Aorta (tissue), 5 donors: ENCODE data around the gene EGLN1. TPM values are rescaled to one million over a fixed set of nuclear protein-coding genes. Genes with fewer than 3 reads are reported as not detected.

ENCODE experiments used
- ATAC-seq: fragments of 200-7000 bp; cut with Tn5 transposase; one replicate; pipeline ENCODE4 v1.9.1; 2022; ENCODE audit warnings: moderate library complexity; ENCODE audit not compliant: low FRiP score
- DNase-seq, 2 donors: peaks; one replicate each; pipeline ENCODE4 v3.0.0-alpha.2; 2020
- H3K27ac ChIP-seq, 2 donors: one replicate each; pipeline ENCODE4 v1.5.1; 2013; ENCODE audit warnings: low read length in 2 of 2, mild to moderate bottlenecking in 2 of 2, moderate library complexity in 2 of 2, control low read depth in 1 of 2, inconsistent platforms in 1 of 2, low read depth in 1 of 2
- H3K27me3 ChIP-seq, 2 donors: one replicate each; pipeline ENCODE4 v1.6.1; 2013; ENCODE audit warnings: control low read depth in 1 of 2, low read length in 1 of 2, mild to moderate bottlenecking in 1 of 2, moderate library complexity in 1 of 2; ENCODE audit not compliant: insufficient read depth in 2 of 2, control insufficient read depth in 1 of 2
- H3K36me3 ChIP-seq, 2 donors: one replicate each; pipeline ENCODE4 v1.6.1; 2013; ENCODE audit warnings: control low read depth in 1 of 2, low read length in 1 of 2, mild to moderate bottlenecking in 1 of 2; ENCODE audit not compliant: insufficient read depth in 2 of 2, control insufficient read depth in 1 of 2
- H3K4me1 ChIP-seq, 2 donors: one replicate each; pipeline ENCODE4 v1.6.1; 2013; ENCODE audit warnings: low read length in 2 of 2, control low read depth in 1 of 2, mild to moderate bottlenecking in 1 of 2, moderate library complexity in 1 of 2; ENCODE audit not compliant: insufficient read depth in 2 of 2, control insufficient read depth in 1 of 2
- H3K4me3 ChIP-seq, 2 donors: one replicate each; pipeline ENCODE4 v1.5.1; 2013; ENCODE audit warnings: low read length in 2 of 2, control low read depth in 1 of 2, mild to moderate bottlenecking in 1 of 2
- H3K9me3 ChIP-seq: one replicate; pipeline ENCODE4 v1.6.1; 2013; ENCODE audit warnings: mild to moderate bottlenecking, low read length; ENCODE audit not compliant: control insufficient read depth
- WGBS, 2 donors: extraction: QIAGEN DNeasy Blood & Tissue Kit; methylation state at CpG; one replicate each; pipeline ENCODE4 v1.1.7; 2013; 5-methylcytosine and 5-hydroxymethylcytosine counted together
- intact Hi-C, 2 donors: fragments of 100-400 bp; cut with DNase I; formaldehyde crosslinking; loops; one replicate each; pipeline versions ENCODE4 v1.14.2 to v1.15.0; 2022
- polyA plus RNA-seq, 2 donors: library from polyadenylated mRNA; stranded (reverse); fragments of 200-250 nt; gene quantifications; one replicate each; pipeline ENCODE4 v1.2.3, GENCODE V29; 2013
- total RNA-seq, 2 donors: library from RNA; stranded (reverse); fragmentation: NEBNext Ultra II Directional; extraction: Animal tissue kit (Norgen Biotek cat#: 25700); gene quantifications; one replicate each; pipeline ENCODE4 v1.2.1, GENCODE V29; 2021
- donor health status: healthy with polysubstance abuse.
- donor health status: Bipolar disorder and iron deficiency.
- donor health status: DM: no; HTN: no; CAD: no.
- donor health status: DM: no; HTN: no; CAD: no.
- donor health status: DM: yes; HTN: yes; CAD: no.

EGLN1 gene
- total and polyA plus RNA-seq, 4 donors: 11.7 to 50.4 (median 28.1) TPM

- Histone ChIP-seq H3K4me3 (no peak overlapping the region), H3K27ac (no peak overlapping the region), H3K36me3 (no peaks in the 10 kb centered on the region), H3K9me3 (no peaks in the 10 kb centered on the region), H3K4me1 (peaks cover 0 to 4% of the 10 kb centered on the region in 2 donors), H3K27me3 (no peaks in the 10 kb centered on the region)
- 75 to 87% methylated on average over 5 of the region's 5 CpGs for WGBS, 2 donors
- intact Hi-C loops: no loop called here
- ATAC-seq: no peak
- DNase-seq: no peak
These were observed 34.1 kb downstream of the EGLN1 start for GRCh38 chr1:231387770-231388669.

- DNase-seq (no peak), ATAC-seq (no peak)
- no peak overlapping the region for H3K4me3 ChIP-seq
- no peaks in the 10 kb centered on the region for H3K36me3 ChIP-seq
- no peak overlapping the region for H3K27ac ChIP-seq
- peaks cover 0 to 4% of the 10 kb centered on the region in 2 donors for H3K4me1 ChIP-seq
- no peaks in the 10 kb centered on the region for H3K9me3 ChIP-seq
- intact Hi-C loops: no loop called here
- no peaks in the 10 kb centered on the region for H3K27me3 ChIP-seq
These were observed 35.6 kb downstream of the EGLN1 start for GRCh38 chr1:231386466-231386865.

DNA sequence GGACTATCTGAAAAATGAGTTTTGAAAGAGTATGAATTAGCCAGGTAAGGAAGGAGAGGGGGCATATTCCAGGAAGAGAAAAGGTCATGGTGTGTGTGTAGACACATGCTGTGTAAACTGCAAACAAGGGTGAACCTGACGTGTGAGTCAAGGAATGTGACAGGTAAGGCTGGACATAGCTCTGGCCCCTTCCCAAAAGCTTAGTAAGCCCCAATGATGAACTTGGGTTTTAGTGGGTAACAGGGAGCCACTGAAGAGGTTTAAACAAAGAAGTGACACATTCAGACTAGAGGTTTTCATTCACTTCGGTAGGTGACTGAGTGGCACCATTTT lies 36.7 kb downstream of the EGLN1 start:
- Histone ChIP-seq H3K27me3 (no peaks in the 10 kb centered on the region), H3K4me1 (peaks cover 0 to 3% of the 10 kb centered on the region in 2 donors), H3K9me3 (no peaks in the 10 kb centered on the region), H3K36me3 (no peaks in the 10 kb centered on the region), H3K27ac (no peak overlapping the region), H3K4me3 (no peak overlapping the region)
- WGBS, 2 donors: 92 to 95% methylated on average over 2 of the region's 2 CpGs
- DNase-seq: no peak
- no peak for ATAC-seq
- intact Hi-C loops: no loop called here

DNA sequence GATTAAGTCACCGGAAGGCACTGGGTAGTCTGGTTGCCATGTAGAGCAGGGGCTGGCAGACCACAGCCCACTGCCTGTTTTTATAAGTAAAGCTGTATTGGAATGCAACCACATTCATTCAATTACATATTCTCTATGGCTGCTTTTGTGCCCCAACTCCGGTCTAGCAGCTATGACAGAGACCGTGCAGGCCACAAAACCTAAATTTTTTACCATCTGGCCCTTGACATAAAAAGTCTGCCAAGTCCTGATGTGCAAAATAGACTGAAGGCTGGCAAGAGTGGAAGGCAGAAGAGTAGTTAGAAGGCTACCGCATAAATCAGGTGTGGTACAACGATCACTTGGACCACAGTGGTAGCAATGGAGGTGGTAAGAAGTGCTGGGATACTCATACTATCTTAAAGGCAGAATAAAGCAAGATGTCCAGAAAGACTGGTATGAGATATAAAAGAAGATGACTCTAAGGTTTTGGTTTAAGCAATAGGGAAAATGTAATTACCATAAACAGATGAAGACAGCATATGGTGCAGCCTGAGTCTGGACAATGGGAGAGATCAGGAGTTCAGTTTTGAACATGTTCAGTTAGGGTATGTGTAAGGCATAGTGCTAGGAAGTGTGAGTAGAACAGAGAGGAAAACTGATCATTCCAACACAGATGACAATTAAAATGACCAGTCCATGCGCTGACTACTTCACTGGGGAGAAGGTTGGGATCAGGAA lies 37.2 kb downstream of the EGLN1 start:
- H3K4me1 ChIP-seq: peaks cover 0 to 2% of the 10 kb centered on the region in 2 donors
- H3K9me3 ChIP-seq: no peaks in the 10 kb centered on the region
- no peak overlapping the region for H3K27ac ChIP-seq
- DNase-seq: no peak
- H3K27me3 ChIP-seq: no peaks in the 10 kb centered on the region
- no peaks in the 10 kb centered on the region for H3K36me3 ChIP-seq
- ATAC-seq: no peak
- 92 to 96% methylated on average over 6 of the region's 6 CpGs for WGBS, 2 donors
- intact Hi-C loops: no loop called here
- no peak overlapping the region for H3K4me3 ChIP-seq

DNA sequence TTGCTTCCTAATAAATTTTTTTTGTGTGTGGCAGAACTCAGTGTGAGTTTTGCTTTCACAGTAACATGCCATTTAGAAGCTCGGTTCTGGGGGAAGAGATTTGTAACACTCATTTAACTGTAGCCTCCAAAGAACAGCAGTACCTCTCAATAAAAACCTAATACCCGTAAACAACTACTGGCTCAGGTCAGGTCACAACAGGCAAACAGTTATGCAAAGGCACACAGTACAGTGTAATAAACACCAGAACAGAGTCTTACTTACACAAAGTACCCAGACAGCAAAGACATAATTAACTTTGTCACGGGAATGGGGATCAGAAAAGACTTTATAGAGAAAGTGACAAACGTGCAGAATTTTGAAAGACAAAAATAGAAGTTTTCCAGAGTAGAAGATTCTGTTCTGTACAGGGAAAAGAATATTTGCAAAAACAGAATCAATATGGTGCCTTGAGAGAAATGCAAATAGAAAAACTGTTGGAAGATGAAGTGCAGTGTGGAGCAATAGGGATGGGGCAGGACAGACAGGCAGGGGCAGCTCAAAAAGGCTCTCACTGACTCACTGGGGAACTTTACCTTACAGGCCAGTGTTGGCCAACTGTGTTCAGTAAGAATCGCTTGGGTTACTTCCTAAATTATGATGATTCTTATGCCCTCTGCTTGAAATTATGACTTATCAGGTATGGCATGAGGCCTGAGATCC lies 38.8 kb downstream of the EGLN1 start:
- intact Hi-C loops: no loop called here
- ATAC-seq: no peak
- 62 to 66% methylated on average over 5 of the region's 5 CpGs for WGBS, 2 donors

GRCh38 chr1:231382426-231382825 lies 39.7 kb downstream of the EGLN1 start:
- no peak for ATAC-seq
- H3K36me3 ChIP-seq: no peaks in the 10 kb centered on the region

More for the DNA sequence above, 38.8 kb downstream of the EGLN1 start:
- no peak for DNase-seq
- H3K4me3 ChIP-seq: no peak overlapping the region
- H3K27me3 ChIP-seq: no peaks in the 10 kb centered on the region
- H3K4me1 ChIP-seq: peaks cover 0 to 2% of the 10 kb centered on the region in 2 donors
- H3K9me3 ChIP-seq: no peaks in the 10 kb centered on the region
- no peak overlapping the region for H3K27ac ChIP-seq
- no peaks in the 10 kb centered on the region for H3K36me3 ChIP-seq

GRCh38 chr1:231381729-231382128 lies 40.4 kb downstream of the EGLN1 start:
- DNase-seq (no peak), ATAC-seq (no peak)
- Histone ChIP-seq H3K4me3 (no peak overlapping the region), H3K4me1 (peaks cover 0 to 2% of the 10 kb centered on the region in 2 donors), H3K36me3 (no peaks in the 10 kb centered on the region), H3K27me3 (no peaks in the 10 kb centered on the region), H3K9me3 (no peaks in the 10 kb centered on the region), H3K27ac (no peak overlapping the region)
- intact Hi-C loops: no loop called here
- 71 to 73% methylated on average over 2 of the region's 2 CpGs for WGBS, 2 donors

More at GRCh38 chr1:231382426-231382825, 39.7 kb downstream of the EGLN1 start:
- no peak overlapping the region for H3K4me3 ChIP-seq
- H3K9me3 ChIP-seq: no peaks in the 10 kb centered on the region
- H3K27me3 ChIP-seq: no peaks in the 10 kb centered on the region
- H3K4me1 ChIP-seq: peaks cover 0 to 2% of the 10 kb centered on the region in 2 donors
- WGBS, 2 donors: 85 to 87% methylated on average over 3 of the region's 3 CpGs
- intact Hi-C loops: no loop called here
- no peak overlapping the region for H3K27ac ChIP-seq
- DNase-seq: no peak

DNA sequence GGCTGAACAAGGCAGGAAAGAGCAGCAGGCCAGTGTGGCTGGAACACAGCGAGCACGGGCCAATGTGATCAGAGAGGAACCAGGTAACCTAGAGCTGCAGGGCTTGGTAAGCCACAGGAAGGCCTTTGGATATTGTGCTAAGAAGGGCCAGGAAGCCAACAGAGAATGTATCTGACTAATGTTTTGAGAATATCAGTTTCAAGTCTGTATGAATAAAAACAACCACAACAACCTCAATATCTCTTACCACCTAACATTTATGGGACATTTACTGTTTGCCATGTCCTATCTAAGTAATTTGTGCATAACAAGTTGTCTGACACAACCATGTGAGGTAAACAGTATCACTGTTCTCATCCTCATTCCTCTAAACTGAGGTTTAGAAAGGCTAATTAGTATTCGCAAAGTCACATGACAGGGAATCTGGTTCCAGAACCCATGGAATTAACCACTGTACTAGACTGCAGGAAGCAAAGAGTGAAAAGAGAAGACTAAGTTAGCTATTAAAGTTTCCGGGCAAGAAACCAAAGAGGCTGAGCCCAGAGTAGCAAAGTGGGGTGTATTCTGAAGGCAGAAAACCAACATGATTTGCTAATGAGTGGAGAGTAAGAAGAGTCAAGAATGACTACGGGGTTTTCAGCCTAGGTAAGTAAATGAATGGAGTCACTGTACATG lies 45.1 kb downstream of the EGLN1 start:
- intact Hi-C loops: no loop called here
- H3K4me1 ChIP-seq: no peaks in the 10 kb centered on the region
- no peaks in the 10 kb centered on the region for H3K9me3 ChIP-seq
- ATAC-seq (no peak), DNase-seq (no peak)
- H3K4me3 ChIP-seq: no peak overlapping the region
- no peaks in the 10 kb centered on the region for H3K36me3 ChIP-seq
- no peaks in the 10 kb centered on the region for H3K27me3 ChIP-seq
- no peak overlapping the region for H3K27ac ChIP-seq
- WGBS, 2 donors: 77 to 81% methylated on average over 5 of the region's 5 CpGs
